ENCODE measurements around the gene NOTCH3. TPM values are rescaled to one million over a fixed set of nuclear protein-coding genes. Genes with fewer than 3 reads are reported as not detected.

Gene NOTCH3
- total and polyA plus RNA-seq, 2 of the 8 experiments (the other 6 are each of a cell fraction or from before 2014, with no cell fraction given), result 37.5 to 107 TPM

DNA sequence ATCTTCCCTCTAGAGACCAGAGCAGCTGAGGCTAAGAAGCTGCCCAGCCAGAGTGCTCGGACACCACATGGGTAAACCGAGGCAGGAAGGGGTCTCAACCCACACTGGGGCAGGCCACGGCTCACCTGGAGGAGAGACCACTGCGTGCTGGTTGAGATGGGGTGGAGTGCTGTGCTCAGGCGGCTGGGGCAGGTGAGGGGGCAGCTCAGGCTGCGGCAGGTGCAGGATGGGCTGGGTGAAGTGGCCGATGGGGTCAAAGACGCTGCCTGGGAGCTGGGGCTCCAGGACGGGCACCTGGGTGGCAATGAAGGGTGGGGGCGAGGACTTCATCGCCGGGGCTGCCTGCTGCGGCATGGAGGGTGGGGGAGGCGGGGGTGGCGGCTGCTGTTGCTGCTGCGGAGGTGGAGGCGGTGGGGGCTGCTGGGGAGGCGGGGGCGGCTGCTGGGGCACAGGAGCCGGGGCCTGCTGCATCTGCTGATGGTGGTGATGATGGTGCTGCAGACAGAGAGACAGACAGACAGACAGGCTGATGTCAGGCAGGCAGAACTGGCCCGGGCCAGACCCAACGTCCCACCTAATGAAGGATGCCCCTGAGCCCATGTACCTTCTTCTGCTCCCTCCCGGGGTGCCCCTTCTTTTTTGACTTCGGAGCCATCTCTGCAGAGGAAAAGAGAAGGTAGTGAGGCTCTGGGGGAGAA is 43.5 kb upstream of the NOTCH3 start:
- no peak overlapping the region for H4K91ac ChIP-seq (replicated peaks; ENCODE audit: insufficient read length, low read length)
- H3K4ac ChIP-seq (replicated peaks; ENCODE audit: insufficient read length, low read depth, low read length), result no peak overlapping the region
- H3K23ac ChIP-seq (ENCODE audit: insufficient read length), result no peak overlapping the region
- no peak overlapping the region for H2BK120ac ChIP-seq (replicated peaks; ENCODE audit: low read depth, low read length)
- H3K23me2 ChIP-seq (ENCODE audit: low read depth, low read length), result no peaks in the 10 kb centered on the region
- no peak overlapping the region; a peak in 1 of 7 replicates for H3K9ac ChIP-seq (replicated peaks in 1 of 4; ENCODE audit: extremely low read depth in 1 of 4, low read depth in 3 of 4, low read length in 3 of 4)
- no peak overlapping the region for H3K4me2 ChIP-seq (ENCODE audit: insufficient read depth in 1 of 2, low read depth in 2 of 2, low read length in 2 of 2)
- H2AFZ ChIP-seq (ENCODE audit: low read length), result no peak overlapping the region
- no peaks in the 10 kb centered on the region for H3K79me2 ChIP-seq (ENCODE audit: control insufficient read depth in 1 of 2, insufficient read depth in 2 of 2, low read length in 2 of 2)
- H3K27ac ChIP-seq (ENCODE audit: low read depth, low read length), result no peak overlapping the region
- H3K18ac ChIP-seq (ENCODE audit: extremely low read depth, low read length), result no peak overlapping the region
- H2BK12ac ChIP-seq (ENCODE audit: low read depth, low read length), result no peak overlapping the region
- H2AK5ac ChIP-seq (ENCODE audit: low read depth, low read length), result no peak overlapping the region
- no peak overlapping the region for H3K14ac ChIP-seq (ENCODE audit: insufficient read length)
- peaks cover 20 to 26% of the 10 kb centered on the region in 2 experiments for H4K20me1 ChIP-seq (replicated peaks in 1 of 2; ENCODE audit: control insufficient read depth in 1 of 2, insufficient read depth in 2 of 2, low read length in 2 of 2)
- H2BK20ac ChIP-seq (ENCODE audit: low read length), result no peak overlapping the region
- no peaks in the 10 kb centered on the region for H3K9me3 ChIP-seq (ENCODE audit: insufficient read depth in 2 of 2, low read depth in 1 of 2, low read length in 1 of 2)
- ChIA-PET CTCF (ENCODE audit: partially characterized antibody) (interaction anchor here (0.6 to 8.9 kb wide), 5 partner anchors 8 to 66 kb away, joined by 3 to 81 read pairs (median 8); partner anchors contain the start of gene EPHX3), POLR2A (ENCODE audit: partially characterized antibody) (interaction anchor here (0.6 to 1.6 kb wide), 4 partner anchors 10 to 135 kb away, joined by 3 to 4 read pairs (median 3); no protein-coding TSS in a partner anchor)
- no peak overlapping the region for H3K56ac ChIP-seq (replicated peaks; ENCODE audit: insufficient read length, low read depth, low read length)
- no peak overlapping the region for H4K5ac ChIP-seq (ENCODE audit: insufficient read length, low read depth, low read length)
- H4K8ac ChIP-seq (ENCODE audit: extremely low read depth, insufficient read depth, low read length), result no peak overlapping the region
- H2BK5ac ChIP-seq (ENCODE audit: low read depth, low read length), result no peak overlapping the region
- DNase-seq (ENCODE audit: low read depth in 1 of 2, low spot score in 2 of 2), result no peak
- peaks cover 25 to 59% (median 43%) of the 10 kb centered on the region in 4 experiments for H3K36me3 ChIP-seq (ENCODE audit: control insufficient read depth in 2 of 4, insufficient read depth in 4 of 4, low read length in 3 of 4)
- no peak for FAIRE-seq
- H3K79me1 ChIP-seq (ENCODE audit: low read depth, low read length), result peaks cover 18% of the 10 kb centered on the region
- 90% methylated on average over 10 of the region's 24 CpGs; no CpG with 5 or more reads in 1 of the 2 experiments for WGBS, 2 experiments (ENCODE audit: extremely low coverage in 1 of 2, insufficient coverage in 1 of 2, insufficient read length in 1 of 2, insufficient replicate concordance in 2 of 2, low coverage in 1 of 2, low lambda C conversion rate in 2 of 2, missing lambda C conversion rate in 1 of 2)
- H3K27me3 ChIP-seq (replicated peaks in 1 of 4; ENCODE audit: control insufficient read depth in 3 of 4, extremely low read depth in 1 of 4, insufficient read depth in 3 of 4, low read length in 3 of 4), result no peaks in the 10 kb centered on the region
- no peak overlapping the region for H3K4me3 ChIP-seq (ENCODE audit: extremely low read depth in 1 of 4, insufficient read depth in 2 of 4, low read depth in 3 of 4, low read length in 4 of 4)
- H3K4me1 ChIP-seq (replicated peaks in 1 of 4; ENCODE audit: control insufficient read depth in 3 of 4, insufficient read depth in 4 of 4, low read length in 3 of 4), result no peaks in the 10 kb centered on the region
- H2BK15ac ChIP-seq (ENCODE audit: low read length), result no peak overlapping the region
- TF ChIP-seq PHF8 (conservative IDR thresholded peaks at IDR 0.05; ENCODE audit: low read depth, low read length) (no peak), CBX5 (IDR thresholded peaks at IDR 0.05; ENCODE audit: low read depth, low read length) (no peak), GABPA (IDR thresholded peaks at IDR 0.05; ENCODE audit: borderline replicate concordance, insufficient read depth, low read length) (no peak), ASH2L (IDR thresholded peaks at IDR 0.05; ENCODE audit: low read length) (no peak), TEAD4 (IDR thresholded peaks at IDR 0.05; ENCODE audit: low read depth, low read length) (no peak), KDM1A (IDR thresholded peaks at IDR 0.05; ENCODE audit: borderline replicate concordance, low read length) (no peak), SP4 (IDR thresholded peaks at IDR 0.05; ENCODE audit: low read length) (no peak), RAD21 (IDR thresholded peaks at IDR 0.05 in 1 of 2, conservative IDR thresholded peaks at IDR 0.05 in 1 of 2; ENCODE audit: low read depth in 2 of 2, low read length in 2 of 2) (no peak), POLR2AphosphoS5 (IDR thresholded peaks at IDR 0.05; ENCODE audit: low read depth, low read length) (no peak; the same call in 1 of the 2 replicates), EP300 (IDR thresholded peaks at IDR 0.05; ENCODE audit: borderline replicate concordance in 1 of 2, low read depth in 2 of 2, low read length in 2 of 2) (no peak), CTBP2 (IDR thresholded peaks at IDR 0.05; ENCODE audit: borderline replicate concordance, insufficient read depth, insufficient read length, low read length) (no peak)
- TF ChIP-seq, protein P1, sequence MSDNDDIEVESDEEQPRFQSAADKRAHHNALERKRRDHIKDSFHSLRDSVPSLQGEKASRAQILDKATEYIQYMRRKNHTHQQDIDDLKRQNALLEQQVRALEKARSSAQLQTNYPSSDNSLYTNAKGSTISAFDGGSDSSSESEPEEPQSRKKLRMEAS (IDR thresholded peaks at IDR 0.05), result no peak

Measured in H1 (cell line).